ENCODE data around the gene CUX1. TPM values are rescaled to one million over a fixed set of nuclear protein-coding genes. Genes with fewer than 3 reads are reported as not detected.
"Not testable (repeated sequence)": the region's sequence is repeated elsewhere in the genome, so short reads cannot be mapped to it uniquely, and the experiment has no call there.

CUX1 gene
- polyA plus RNA-seq, 3 donors: 22.4 to 47.5 (median 40.9) TPM

DNA sequence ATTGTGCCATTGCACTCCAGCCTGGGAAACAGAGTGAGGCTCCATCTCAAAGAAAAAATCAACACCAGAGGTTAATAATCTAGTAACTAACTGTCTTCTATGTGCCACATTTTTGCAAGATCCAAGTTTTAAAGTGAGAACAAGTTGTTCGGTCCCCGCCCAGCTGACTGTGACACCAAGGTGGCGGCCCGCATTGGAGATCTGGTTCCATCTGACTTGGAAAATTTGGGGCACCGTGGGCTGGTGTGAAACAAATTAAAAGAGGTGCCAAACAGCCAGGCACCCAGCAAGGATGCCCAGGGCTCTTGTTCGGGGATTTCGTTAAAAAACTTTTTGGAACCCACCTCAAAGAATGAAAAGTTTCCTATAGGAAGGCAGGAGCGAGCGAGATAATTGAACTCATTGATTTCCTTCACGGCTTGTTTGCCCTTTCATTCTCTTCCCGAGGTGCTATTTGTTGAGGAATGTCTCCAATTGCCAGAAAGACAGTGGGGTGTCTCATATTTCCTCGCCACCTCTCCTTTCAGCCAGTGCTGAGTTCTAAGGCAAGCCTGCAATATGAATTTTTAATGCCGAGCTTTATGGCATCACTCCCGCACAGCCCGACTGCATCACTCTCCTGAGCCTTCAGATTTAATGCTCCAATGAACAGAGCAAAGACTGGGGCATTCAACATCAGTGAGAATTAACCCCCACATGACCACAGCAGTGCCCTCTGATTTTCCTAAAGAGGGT lies 312.4 kb downstream of the CUX1 start:
- 87 to 91% (median 87%) methylated on average over 15 of the region's 15 CpGs for WGBS, 3 donors
- H3K27ac ChIP-seq (ENCODE audit: low read depth, low read length): no peak overlapping the region

DNA sequence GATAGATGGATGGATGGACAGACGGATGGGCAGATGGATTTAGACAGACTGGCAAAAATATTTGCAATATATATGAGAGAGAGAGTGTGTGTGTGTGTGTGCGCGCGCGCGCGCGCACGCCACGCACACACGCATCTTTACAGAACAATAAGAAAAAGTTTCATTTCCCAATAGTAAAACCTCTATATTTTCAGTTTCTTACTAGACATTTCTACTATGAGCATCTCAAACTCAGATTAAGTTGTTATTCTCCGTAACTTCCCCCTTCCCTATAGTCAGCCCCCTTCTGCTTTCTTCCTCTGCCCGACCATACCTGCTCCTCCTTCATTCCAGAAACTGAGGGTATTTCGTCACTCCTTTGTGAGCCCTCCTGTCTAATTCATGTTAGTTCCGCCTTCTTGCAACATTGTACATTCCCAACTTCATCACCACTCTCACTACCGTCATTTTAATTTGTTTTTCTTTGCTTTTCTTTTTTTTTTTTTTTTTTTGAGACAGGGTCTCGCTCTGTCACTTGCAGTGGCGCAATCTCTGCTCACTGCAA lies 314.9 kb downstream of the CUX1 start:
- WGBS, 3 donors: 85 to 93% (median 87%) methylated on average over 18 of the region's 18 CpGs
- H3K27ac ChIP-seq (ENCODE audit: low read depth, low read length): no peak overlapping the region

DNA sequence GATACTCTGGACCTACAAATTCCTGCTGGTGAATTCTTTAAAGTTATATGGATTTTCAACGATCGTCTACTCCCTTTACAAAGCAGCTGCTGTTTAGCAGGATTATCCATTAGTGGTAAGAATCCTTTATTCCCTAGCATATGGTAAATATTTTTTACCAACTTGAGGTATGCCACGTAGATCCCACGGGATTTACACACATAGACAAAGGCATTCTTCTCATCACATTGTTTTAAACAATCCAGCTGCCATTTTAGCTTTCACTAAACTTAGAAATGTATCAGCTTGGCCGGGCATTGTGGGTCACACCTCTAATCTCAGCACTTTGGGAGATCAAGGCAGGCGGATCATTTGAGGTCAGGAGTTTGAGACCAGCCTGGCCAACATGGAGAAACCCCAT lies 321.2 kb downstream of the CUX1 start:
- 86 to 91% (median 91%) methylated on average over 6 of the region's 6 CpGs for WGBS, 3 donors
- no peak overlapping the region for H3K27ac ChIP-seq (ENCODE audit: low read depth, low read length)

DNA sequence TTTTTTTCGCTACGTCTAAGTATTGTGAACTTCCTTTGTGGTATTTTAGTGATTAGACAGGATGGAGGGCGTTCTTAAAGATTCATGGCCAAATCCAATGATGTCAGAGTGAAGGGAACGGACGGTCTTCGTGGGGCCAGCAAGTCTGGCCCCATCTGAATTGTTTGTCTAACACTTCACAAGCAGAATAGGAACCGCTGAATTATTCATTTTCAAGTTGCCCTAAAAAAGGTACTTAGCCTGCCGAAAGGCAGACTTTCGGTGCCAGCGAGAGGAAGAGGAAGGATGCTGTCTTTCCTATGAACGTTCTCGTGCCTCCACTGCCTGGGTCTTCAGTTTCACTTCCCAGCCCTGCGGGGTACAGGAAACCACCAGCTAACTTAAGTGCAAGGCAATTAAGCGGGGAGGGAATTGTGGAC lies 323.5 kb downstream of the CUX1 start:
- WGBS, 3 donors: 41 to 84% (median 46%) methylated on average over 14 of the region's 14 CpGs

DNA sequence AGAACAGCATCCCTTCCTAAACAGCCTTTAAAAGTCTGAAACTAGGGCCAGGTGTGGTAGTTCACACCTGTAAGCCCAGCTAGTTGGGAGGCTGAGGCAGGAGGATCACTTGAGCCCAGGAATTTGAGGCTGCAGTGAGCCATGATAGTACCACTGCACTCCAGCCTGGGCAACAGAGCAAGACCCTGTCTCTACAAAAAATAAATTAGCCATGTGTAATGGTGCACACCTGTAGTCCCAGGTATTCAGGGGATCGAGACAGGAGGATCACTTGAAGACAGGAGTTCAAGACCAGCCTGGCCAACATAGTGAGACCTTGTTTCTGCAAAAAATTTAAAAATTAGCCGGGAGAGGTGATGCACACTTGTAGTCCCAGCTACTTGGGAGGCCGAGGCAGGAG lies 325.0 kb downstream of the CUX1 start:
- not testable (repeated sequence) for H3K27ac ChIP-seq (ENCODE audit: low read depth, low read length)
- WGBS, 3 donors: 95 to 100% (median 98%) methylated on average over 3 of the region's 3 CpGs

More for the DNA sequence above, 323.5 kb downstream of the CUX1 start:
- no peak overlapping the region for H3K27ac ChIP-seq (ENCODE audit: low read depth, low read length)

DNA sequence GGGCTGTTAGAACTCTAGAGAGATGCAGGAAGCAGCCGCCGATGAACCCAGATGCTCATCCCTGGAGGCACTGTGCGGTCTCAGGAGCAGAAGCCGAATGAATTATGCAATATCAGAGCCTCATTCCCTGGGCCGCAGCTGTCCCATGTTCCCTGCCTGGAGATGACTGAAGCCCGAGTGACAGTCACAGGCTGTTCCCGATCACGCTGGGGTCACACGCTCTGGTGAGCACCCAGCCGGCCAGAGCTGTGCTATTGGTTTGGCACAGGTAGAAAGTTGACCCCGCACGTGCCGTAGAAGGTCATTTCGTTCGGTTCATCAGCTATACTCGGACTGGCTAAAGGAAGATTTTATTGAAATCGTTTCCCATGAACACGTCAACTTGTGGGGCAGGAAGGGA lies 328.7 kb downstream of the CUX1 start:
- WGBS, 3 donors: 94 to 97% (median 95%) methylated on average over 18 of the region's 18 CpGs
- no peak overlapping the region for H3K27ac ChIP-seq (ENCODE audit: low read depth, low read length)

DNA sequence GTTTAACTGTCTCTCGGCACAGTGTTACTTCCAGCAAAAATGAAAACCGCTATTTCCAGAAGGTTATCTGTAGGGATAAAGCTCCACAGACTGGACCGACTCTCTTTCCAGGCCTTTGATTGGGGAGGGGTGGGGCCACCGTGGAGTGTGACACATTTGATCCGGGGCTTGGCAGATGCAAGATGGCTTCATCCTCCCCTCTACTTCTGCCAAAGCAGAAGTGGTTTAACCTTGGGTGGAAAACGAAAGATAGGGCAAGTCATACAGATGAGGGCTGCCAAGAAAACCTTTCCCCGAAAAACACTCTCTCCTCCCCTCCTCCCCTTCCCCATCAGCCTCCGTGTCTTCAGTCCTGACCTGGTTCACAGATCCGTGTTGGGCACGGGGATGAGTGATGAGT lies 329.6 kb downstream of the CUX1 start:
- H3K27ac ChIP-seq (ENCODE audit: low read depth, low read length): no peak overlapping the region
- 30 to 47% (median 33%) methylated on average over 10 of the region's 10 CpGs for WGBS, 3 donors

DNA sequence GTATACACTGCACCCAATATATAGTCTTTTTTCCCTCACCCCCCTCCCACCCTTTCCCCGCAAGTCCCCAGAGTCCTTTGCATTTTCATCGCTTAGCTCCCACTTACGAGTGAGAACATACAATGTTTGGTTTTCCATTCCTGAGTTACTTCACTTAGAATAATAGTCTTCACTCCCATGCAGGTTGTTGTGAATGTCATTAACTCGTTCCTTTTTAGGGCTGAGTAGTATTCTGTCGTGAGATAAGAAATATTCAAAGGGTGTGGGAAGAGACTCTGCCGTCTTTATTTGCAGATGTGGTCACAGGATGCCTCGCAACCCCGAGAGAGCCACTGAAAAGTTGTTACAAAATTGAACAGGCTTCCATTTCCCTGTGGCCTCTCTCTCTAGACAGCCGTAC lies 331.4 kb downstream of the CUX1 start:
- no peak overlapping the region for H3K27ac ChIP-seq (ENCODE audit: low read depth, low read length)
- WGBS, 3 donors: 83 to 97% (median 90%) methylated on average over 9 of the region's 9 CpGs

DNA sequence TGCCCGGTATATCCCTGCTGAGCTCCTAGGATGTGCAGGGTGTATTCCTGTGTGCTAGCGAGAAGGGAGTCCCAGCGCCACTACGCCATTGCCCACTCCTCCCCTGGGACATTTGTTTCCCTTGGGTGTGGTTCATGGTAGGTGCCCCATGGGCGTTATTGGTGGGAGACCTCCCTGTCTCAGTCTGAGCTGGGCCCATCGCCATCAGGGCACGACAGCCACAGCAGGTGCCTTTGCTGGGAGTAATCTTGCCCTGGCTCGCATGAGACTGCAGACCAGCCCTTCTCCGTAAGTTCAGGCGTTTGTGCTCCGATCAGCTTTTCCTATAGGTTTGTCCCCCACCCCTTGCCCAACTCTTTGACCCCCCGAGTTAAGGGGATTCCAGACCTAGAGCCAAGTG lies 332.0 kb downstream of the CUX1 start:
- no peak overlapping the region for H3K27ac ChIP-seq (ENCODE audit: low read depth, low read length)
- WGBS, 3 donors: 90 to 95% (median 93%) methylated on average over 12 of the region's 12 CpGs

DNA sequence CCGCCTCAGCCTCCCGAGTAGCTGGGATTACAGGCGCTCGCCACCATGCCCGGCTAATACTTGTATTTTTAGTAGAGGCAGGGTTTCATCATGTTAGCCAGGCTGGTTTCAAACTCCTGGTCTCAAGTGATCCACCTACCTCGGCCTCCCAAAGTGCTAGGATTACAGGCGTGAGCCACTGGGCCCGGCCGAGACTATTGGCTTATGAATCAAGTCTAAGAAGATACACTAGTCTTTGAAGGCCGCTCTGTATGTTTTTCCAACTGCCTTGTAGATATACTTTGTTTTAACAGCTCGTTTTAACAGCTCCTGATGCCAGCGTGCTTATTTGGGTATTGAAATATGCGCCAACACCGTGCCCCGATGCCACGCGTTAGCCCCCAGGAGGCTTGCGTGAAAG lies 332.8 kb downstream of the CUX1 start:
- WGBS, 3 donors: 90 to 98% (median 97%) methylated on average over 18 of the region's 18 CpGs
- H3K27ac ChIP-seq (ENCODE audit: low read depth, low read length): no peak overlapping the region

DNA sequence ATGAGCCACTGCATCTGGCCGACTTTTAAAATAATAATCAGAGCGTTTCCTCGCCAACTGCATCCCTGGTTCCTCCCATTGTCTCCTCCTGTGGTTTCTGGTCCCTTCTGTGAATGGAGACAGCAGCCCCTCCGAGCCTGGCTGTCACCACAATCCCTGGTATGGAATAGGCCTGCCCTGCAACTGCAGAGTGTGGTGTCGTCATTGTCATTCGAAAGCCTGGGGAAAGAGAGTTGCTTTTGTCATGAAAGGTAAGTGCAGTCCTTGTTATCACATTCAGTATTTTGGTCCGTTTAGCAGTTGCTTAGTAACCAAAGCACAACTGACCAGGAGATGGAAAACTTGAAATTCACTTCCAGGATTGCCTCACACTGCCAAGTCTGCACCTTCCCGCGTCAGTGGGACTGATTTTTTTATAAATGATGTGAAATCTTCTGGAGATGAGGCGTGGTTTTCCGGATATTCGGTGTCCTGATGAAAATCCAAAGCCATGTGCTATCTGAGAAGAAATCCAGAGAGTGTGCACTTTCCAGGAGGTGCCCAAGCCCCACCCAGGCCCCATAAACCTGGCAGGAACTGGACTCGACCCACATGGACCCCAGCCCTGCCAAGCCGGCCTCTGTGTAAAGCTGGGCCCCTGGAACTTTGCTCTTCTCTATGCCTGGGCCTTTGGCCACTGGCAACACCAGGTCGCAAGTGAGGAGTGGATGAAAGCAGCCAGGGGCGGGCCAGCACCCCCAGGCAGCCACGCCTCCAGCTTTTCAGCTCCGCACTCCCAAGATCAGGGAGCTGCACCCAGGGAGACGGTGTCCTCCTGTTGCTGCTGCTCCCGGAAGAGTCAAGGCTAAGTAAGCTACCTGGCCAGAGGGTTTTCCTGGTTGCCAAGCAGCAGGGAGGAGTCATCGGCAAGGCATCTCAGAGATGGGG lies 335.5 kb downstream of the CUX1 start:
- no peak overlapping the region for H3K27ac ChIP-seq (ENCODE audit: low read depth, low read length)
- 73 to 80% (median 76%) methylated on average over 21 of the region's 21 CpGs for WGBS, 3 donors

DNA sequence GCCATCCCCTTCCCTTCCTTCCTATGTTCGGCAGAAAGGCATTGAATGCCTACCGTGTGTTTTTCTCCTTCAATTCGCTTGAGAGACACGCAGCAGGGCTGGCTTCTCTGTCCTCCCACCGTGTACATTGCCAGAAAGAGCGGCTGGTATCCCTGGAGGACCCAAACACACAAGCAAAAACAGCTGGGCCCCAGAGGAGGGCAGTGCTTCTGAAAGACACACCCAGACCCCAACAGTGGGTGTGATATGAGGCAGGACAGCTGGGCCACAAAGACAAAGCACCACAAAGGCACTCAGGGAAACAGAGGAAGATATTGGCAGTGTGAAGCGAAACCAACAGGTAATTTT lies 336.1 kb downstream of the CUX1 start:
- H3K27ac ChIP-seq (ENCODE audit: low read depth, low read length): no peak overlapping the region
- 84 to 96% (median 92%) methylated on average over 7 of the region's 7 CpGs for WGBS, 3 donors

DNA sequence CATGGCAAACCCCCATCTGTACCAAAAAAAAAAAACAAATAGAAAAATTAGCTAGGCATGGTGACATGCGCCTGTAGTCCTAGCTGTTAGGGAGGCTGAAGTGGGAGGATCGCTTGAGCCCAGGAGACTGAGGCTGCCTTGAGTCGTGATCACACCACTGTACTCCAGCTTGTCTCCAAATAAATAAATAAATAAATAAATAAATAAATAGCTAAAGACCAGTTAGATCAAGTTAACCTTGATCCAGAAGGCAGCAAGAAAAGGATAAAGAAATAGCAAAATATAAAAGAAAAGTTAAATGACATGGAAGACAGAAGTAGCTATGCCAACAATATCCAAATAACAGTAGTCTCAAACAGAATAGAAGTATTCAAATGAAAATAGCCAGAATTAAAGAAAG lies 337.0 kb downstream of the CUX1 start:
- WGBS, 3 donors: 99 to 100% (median 99%) methylated on average over 3 of the region's 3 CpGs
- no peak overlapping the region for H3K27ac ChIP-seq (ENCODE audit: low read depth, low read length)

DNA sequence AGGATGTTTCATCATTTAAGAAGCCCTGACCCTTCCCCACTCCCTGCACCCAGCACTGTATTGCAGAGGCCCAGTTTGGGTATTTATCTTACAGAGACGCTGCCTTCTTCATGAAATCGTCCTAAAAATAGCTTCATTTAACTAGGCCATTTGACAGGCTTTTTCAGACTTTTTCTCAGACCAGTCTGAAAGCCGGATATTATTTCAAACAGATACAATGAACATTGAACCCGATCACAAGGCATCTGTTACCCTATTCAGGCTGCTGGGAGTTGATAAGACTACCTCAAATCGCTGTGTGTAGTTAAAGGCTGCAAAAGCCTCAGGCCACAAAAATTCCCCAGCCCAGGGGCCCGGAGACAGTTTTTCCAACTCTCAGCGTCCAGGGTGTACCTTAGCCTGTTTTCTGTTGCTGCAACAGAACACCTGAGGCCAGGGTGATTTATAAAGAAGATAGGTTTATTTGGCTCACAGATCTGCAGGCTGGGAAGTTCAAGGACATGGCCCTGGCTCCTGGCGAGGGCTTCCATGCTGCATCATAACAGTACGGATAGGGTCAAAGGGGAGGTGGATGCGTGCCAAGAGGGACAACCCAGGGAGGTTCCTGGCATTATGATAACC lies 338.5 kb downstream of the CUX1 start:
- WGBS, 3 donors: 77 to 82% (median 81%) methylated on average over 10 of the region's 10 CpGs
- H3K27ac ChIP-seq (ENCODE audit: low read depth, low read length): no peak overlapping the region

DNA sequence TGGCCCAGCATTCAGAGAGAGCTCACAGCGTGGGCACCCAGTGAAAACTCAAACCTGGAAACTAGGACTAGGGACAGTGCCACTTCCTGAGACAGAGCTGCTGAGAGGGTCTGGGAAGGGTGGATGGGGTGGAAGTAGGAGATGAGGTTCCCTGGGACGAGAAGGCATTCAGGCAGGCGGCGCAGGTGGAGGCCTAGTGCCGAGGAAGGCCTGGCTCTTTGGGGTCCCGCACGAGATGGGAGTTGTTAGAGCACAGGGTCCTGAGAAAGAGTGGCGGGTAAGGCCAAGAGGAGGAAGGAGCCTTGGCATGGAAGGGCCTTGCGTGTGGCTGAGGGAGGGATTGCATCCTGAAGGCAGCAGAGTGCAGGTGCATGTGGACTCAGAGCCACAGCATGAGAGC lies 339.4 kb downstream of the CUX1 start:
- H3K27ac ChIP-seq (ENCODE audit: low read depth, low read length): no peak overlapping the region
- WGBS, 3 donors: 92 to 98% (median 96%) methylated on average over 9 of the region's 9 CpGs

DNA sequence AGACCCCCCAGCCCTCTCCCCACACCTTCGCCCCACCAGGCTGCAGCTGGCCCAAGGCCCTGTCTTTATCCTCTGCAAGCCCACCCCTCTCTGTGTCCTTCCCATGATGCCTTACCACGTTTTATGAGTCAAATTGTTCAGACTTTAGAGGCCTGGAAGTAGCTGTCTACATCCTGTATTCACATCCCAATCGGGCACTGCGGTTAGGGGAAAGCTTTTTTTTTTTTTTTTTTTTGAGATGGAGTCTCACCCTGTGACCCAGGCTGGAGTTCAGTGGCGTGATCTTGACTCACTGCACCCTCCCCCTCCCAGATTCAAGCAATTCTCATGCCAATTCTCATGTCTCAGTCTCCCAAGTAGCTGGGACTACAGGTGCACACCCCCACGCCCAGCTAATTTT lies 347.7 kb downstream of the CUX1 start:
- WGBS, 3 donors: 81 to 89% (median 85%) methylated on average over 6 of the region's 6 CpGs
- H3K27ac ChIP-seq (ENCODE audit: low read depth, low read length): no peak overlapping the region

DNA sequence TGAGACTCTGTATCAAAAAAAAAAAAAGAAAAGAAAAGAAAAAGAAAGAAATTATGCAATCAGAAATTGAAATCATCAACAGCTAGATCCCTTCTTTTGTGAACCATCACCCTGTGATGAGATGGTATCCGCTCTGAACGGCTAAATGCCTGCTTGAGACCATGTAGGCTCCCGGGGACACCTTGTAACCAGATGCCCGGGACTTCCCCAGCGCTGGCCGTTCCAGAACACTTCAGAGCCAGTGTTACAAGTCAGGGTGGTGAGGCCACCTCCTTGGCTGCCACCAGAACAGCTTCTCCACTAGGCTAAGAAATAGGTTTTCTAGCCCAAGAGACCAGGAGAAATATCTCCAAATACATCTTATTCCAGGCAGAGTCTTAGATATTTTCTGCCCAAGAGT lies 349.8 kb downstream of the CUX1 start:
- 93 to 96% (median 95%) methylated on average over 6 of the region's 6 CpGs for WGBS, 3 donors
- no peak overlapping the region for H3K27ac ChIP-seq (ENCODE audit: low read depth, low read length)

DNA sequence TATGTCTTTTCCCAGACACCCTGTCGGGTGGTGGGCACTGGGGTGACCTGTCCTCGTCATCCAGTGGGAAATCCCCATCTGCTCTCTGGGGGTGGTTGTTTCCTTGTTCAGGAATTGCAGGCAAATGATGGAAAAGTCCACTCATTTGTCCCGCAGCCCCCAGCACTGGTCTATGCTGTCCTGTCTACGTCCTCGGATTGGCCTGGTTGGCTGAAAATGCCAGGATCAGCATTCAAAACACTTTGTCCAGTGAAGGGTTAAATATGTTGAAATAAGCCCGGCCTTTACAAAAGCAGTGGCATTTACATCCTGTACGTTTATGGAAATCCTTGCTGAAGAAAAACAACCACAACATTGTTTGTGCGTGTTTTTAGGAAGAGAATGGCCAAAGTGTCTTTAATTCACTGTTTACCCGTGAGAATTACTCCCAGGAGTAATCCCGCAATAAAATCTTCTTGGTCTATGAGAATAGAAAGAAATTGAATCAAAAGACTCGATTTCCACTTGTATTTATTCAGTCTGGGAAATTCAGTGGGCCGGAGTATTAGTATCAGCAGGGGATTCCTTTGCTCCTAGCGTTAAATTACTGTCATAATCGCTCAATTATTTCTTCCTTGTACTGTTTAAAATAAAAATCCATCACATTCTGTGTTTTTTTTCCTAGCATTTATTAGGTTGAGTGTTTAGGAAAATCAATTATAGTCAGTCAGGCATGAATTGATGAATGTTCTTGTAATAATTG lies 352.4 kb downstream of the CUX1 start:
- WGBS, 3 donors: 49 to 60% (median 56%) methylated on average over 14 of the region's 14 CpGs
- no peak overlapping the region for H3K27ac ChIP-seq (ENCODE audit: low read depth, low read length)
